SK-N-SH (cell line): Measurements from ENCODE around the gene ASB5.

ENCODE experiments used
- ELF1 ChIP-seq: IDR thresholded peaks from 2 replicates; pipeline ENCODE4 v1.4.0; 2012
- EP300 ChIP-seq, 2 experiments: IDR thresholded peaks; 2 replicates each; pipeline versions ENCODE4 v1.4.0 to v1.6.1; 2012; ENCODE audit warnings: borderline replicate concordance in 1 of 2, low read depth in 1 of 2, low read length in 1 of 2
- MXI1 ChIP-seq: IDR thresholded peaks from 2 replicates; pipeline ENCODE4 v1.6.1; 2012; ENCODE audit warnings: mild to moderate bottlenecking, low read depth, low read length, improper control_type of control experiment
- NRF1 ChIP-seq: IDR thresholded peaks from 2 replicates; pipeline ENCODE4 v1.6.1; 2012; ENCODE audit warnings: low read depth, mild to moderate bottlenecking, low read length
- RAD21 ChIP-seq: IDR thresholded peaks from 2 replicates; pipeline ENCODE4 v1.6.1; 2012; ENCODE audit warnings: mild to moderate bottlenecking, low read length
- RFX5 ChIP-seq: IDR thresholded peaks from 2 replicates; pipeline ENCODE4 v1.6.1; 2012; ENCODE audit warnings: mild to moderate bottlenecking, improper control_type of control experiment, low read length
- TAF1 ChIP-seq: IDR thresholded peaks from 2 replicates; pipeline ENCODE4 v1.6.1; 2012; ENCODE audit warnings: low read depth, mild to moderate bottlenecking, low read length, moderate library complexity, borderline replicate concordance
- YY1 ChIP-seq: IDR thresholded peaks from 2 replicates; pipeline ENCODE4 v1.4.0; 2012; ENCODE audit warnings: low read depth, mild to moderate bottlenecking
- TF ChIP-seq, protein P1 (sequence below): fragments of 200-600 bp; sonication (generic); IDR thresholded peaks from 2 replicates; pipeline ENCODE4 v1.6.1; 2017; ENCODE audit warnings: antibody characterized with exemption, mild to moderate bottlenecking, moderate library complexity
- TF ChIP-seq, protein P2 (sequence below): IDR thresholded peaks from 2 replicates; pipeline ENCODE4 v1.6.1; 2012; ENCODE audit warnings: mild to moderate bottlenecking, low read depth, low read length, moderate library complexity
- TF ChIP-seq, protein P3 (sequence below): IDR thresholded peaks from 2 replicates; pipeline ENCODE4 v1.4.0; 2012; ENCODE audit warnings: low read depth, borderline replicate concordance
- TF ChIP-seq, protein P4 (sequence below): fragments of 150-350 bp; IDR thresholded peaks from 2 replicates; pipeline ENCODE4 v1.6.1; 2017; ENCODE audit warnings: antibody characterized with exemption, low read length, low read depth, borderline replicate concordance

DNA sequence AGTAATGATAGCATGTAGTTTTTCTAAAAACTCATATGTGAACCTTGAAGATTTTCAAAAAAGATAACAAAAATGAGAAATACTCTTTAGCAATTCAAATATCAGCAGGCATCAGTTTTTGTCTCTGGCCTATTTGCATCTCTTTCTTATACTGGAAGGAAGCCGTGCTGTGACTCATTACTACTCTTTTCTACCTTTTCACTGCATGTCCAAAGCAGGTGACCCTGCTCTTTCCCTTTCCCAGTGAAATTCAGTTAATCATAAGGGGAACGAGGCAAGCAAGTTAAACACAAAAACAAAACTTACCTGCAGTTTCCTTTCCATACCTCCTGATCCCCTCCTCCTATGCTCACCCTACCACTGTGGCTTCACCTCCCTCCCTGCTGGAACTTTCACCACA lies 83.0 kb downstream of the ASB5 start:
- no peak for TF ChIP-seq EP300 (IDR thresholded peaks at IDR 0.05; ENCODE audit: borderline replicate concordance in 1 of 2, low read depth in 1 of 2, low read length in 1 of 2)
- TF ChIP-seq MXI1 = no peak
- no peak for TF ChIP-seq TAF1
- TF ChIP-seq, protein P1, sequence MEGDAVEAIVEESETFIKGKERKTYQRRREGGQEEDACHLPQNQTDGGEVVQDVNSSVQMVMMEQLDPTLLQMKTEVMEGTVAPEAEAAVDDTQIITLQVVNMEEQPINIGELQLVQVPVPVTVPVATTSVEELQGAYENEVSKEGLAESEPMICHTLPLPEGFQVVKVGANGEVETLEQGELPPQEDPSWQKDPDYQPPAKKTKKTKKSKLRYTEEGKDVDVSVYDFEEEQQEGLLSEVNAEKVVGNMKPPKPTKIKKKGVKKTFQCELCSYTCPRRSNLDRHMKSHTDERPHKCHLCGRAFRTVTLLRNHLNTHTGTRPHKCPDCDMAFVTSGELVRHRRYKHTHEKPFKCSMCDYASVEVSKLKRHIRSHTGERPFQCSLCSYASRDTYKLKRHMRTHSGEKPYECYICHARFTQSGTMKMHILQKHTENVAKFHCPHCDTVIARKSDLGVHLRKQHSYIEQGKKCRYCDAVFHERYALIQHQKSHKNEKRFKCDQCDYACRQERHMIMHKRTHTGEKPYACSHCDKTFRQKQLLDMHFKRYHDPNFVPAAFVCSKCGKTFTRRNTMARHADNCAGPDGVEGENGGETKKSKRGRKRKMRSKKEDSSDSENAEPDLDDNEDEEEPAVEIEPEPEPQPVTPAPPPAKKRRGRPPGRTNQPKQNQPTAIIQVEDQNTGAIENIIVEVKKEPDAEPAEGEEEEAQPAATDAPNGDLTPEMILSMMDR = no peak
- TF ChIP-seq, protein P2, sequence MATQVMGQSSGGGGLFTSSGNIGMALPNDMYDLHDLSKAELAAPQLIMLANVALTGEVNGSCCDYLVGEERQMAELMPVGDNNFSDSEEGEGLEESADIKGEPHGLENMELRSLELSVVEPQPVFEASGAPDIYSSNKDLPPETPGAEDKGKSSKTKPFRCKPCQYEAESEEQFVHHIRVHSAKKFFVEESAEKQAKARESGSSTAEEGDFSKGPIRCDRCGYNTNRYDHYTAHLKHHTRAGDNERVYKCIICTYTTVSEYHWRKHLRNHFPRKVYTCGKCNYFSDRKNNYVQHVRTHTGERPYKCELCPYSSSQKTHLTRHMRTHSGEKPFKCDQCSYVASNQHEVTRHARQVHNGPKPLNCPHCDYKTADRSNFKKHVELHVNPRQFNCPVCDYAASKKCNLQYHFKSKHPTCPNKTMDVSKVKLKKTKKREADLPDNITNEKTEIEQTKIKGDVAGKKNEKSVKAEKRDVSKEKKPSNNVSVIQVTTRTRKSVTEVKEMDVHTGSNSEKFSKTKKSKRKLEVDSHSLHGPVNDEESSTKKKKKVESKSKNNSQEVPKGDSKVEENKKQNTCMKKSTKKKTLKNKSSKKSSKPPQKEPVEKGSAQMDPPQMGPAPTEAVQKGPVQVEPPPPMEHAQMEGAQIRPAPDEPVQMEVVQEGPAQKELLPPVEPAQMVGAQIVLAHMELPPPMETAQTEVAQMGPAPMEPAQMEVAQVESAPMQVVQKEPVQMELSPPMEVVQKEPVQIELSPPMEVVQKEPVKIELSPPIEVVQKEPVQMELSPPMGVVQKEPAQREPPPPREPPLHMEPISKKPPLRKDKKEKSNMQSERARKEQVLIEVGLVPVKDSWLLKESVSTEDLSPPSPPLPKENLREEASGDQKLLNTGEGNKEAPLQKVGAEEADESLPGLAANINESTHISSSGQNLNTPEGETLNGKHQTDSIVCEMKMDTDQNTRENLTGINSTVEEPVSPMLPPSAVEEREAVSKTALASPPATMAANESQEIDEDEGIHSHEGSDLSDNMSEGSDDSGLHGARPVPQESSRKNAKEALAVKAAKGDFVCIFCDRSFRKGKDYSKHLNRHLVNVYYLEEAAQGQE = no peak
- TF ChIP-seq, protein P3, sequence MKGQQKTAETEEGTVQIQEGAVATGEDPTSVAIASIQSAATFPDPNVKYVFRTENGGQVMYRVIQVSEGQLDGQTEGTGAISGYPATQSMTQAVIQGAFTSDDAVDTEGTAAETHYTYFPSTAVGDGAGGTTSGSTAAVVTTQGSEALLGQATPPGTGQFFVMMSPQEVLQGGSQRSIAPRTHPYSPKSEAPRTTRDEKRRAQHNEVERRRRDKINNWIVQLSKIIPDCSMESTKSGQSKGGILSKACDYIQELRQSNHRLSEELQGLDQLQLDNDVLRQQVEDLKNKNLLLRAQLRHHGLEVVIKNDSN = no peak
- TF ChIP-seq RAD21 = no peak
- TF ChIP-seq RFX5 = no peak
- no peak for TF ChIP-seq ELF1
- TF ChIP-seq, protein P4, sequence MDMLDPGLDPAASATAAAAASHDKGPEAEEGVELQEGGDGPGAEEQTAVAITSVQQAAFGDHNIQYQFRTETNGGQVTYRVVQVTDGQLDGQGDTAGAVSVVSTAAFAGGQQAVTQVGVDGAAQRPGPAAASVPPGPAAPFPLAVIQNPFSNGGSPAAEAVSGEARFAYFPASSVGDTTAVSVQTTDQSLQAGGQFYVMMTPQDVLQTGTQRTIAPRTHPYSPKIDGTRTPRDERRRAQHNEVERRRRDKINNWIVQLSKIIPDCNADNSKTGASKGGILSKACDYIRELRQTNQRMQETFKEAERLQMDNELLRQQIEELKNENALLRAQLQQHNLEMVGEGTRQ = no peak
- TF ChIP-seq YY1 = no peak
- no peak for TF ChIP-seq NRF1
